HepG2 (cell line): ENCODE results near the gene PLXNA4. TPM values are rescaled to one million over a fixed set of nuclear protein-coding genes. Genes with fewer than 3 reads are reported as not detected.

ENCODE experiments used
- ATAC-seq: fragments of 200-7000 bp; cut with Tn5 transposase; 3 replicates; pipeline ENCODE4 v1.9.1; 2020; ENCODE audit warnings: mild to moderate bottlenecking, moderate library complexity
- BruUV-seq: library from RNA; stranded (reverse); fragments of 400-500 nt; replicated peaks from 2 replicates; lab custom pipeline; 2021; lab: Mats Ljungman, UMichigan
- CTCF ChIA-PET: fragments of 300-600 bp; formaldehyde crosslinking; extraction: SDS; loops from one replicate; lab custom pipeline; 2021; ENCODE audit warnings: low total read pairs, inconsistent platforms, low intra/inter-chr PET ratio; lab: Yijun Ruan, JAX
- POLR2A ChIA-PET: fragments of 350-600 bp; sonication (Branson Sonifier 250); formaldehyde crosslinking; loops from one replicate; lab custom pipeline; 2020; ENCODE audit warnings: antibody characterized with exemption, inconsistent platforms; lab: Yijun Ruan, JAX
- DNase-seq: peaks from one replicate; pipeline ENCODE4 v3.0.0-alpha.2; 2015; ENCODE audit warnings: low spot score
- FAIRE-seq: peaks from 3 replicates; lab custom pipeline; 2011; peaks lifted over from hg19 to GRCh38; lab: Jason Lieb, UNC
- H2AFZ ChIP-seq: one replicate; pipeline ENCODE4 v1.6.1; 2011; ENCODE audit warnings: low read length, inconsistent platforms
- H3K27ac ChIP-seq: fragments of 300-600 bp; 3 replicates; pipeline ENCODE4 v1.8.0; 2011; ENCODE audit warnings: mixed run types, mild to moderate bottlenecking, mixed read lengths, low read length, inconsistent platforms; ENCODE audit not compliant: insufficient read depth; ENCODE audit errors: extremely low read length
- H3K27me3 ChIP-seq, 2 experiments: fragments of 200-600 bp in 1 of 2; 2 replicates in 1 of 2; 3 replicates in 1 of 2; pipeline versions ENCODE4 v1.6.0 to v1.8.0; 2011; ENCODE audit warnings: low read length in 2 of 2, mild to moderate bottlenecking in 2 of 2, moderate library complexity in 2 of 2, inconsistent platforms in 1 of 2; ENCODE audit not compliant: insufficient read depth in 2 of 2, control insufficient read depth in 1 of 2
- H3K36me3 ChIP-seq, 2 experiments: fragments of 200-600 bp in 1 of 2; replicated peaks in 1 of 2; 2 replicates in 1 of 2; 3 replicates in 1 of 2; pipeline versions ENCODE4 v1.5.1 to v1.8.0; 2011; ENCODE audit warnings: low read length in 2 of 2, inconsistent platforms in 1 of 2; ENCODE audit not compliant: insufficient read depth in 2 of 2, control insufficient read depth in 1 of 2
- H3K4me1 ChIP-seq: 2 replicates; pipeline ENCODE4 v1.5.1; 2012; ENCODE audit warnings: low read length, inconsistent platforms; ENCODE audit not compliant: insufficient read depth
- H3K4me2 ChIP-seq: 2 replicates; pipeline ENCODE4 v1.6.0; 2011; ENCODE audit warnings: low read depth, low read length, inconsistent platforms
- H3K4me3 ChIP-seq, 3 experiments: fragments of 200-600 bp in 1 of 3; sonication (generic), shearing (Covaris generic) in 1 of 3; replicated peaks in 1 of 3; 2 replicates each; pipeline ENCODE4 v1.5.1; 2011 to 2016; ENCODE audit warnings: low read length in 3 of 3, inconsistent platforms in 2 of 3, low read depth in 2 of 3, mild to moderate bottlenecking in 2 of 3, control low read depth in 1 of 3, mixed read lengths in 1 of 3; ENCODE audit not compliant: insufficient read depth in 1 of 3
- H3K79me2 ChIP-seq: one replicate; pipeline ENCODE4 v1.6.1; 2011; ENCODE audit warnings: low read length, inconsistent platforms; ENCODE audit not compliant: insufficient read depth
- H3K9ac ChIP-seq: 2 replicates; pipeline ENCODE4 v1.6.0; 2011; ENCODE audit warnings: mild to moderate bottlenecking, low read depth, low read length, inconsistent platforms; ENCODE audit not compliant: insufficient read depth
- H3K9me3 ChIP-seq: 2 replicates; pipeline ENCODE4 v1.5.1; 2012; ENCODE audit warnings: mild to moderate bottlenecking, low read length
- H4K20me1 ChIP-seq: 2 replicates; pipeline ENCODE4 v1.6.0; 2011; ENCODE audit warnings: inconsistent platforms, mild to moderate bottlenecking, low read length, moderate library complexity; ENCODE audit not compliant: insufficient read depth
- FLYWCH1 ChIP-seq: sonication (generic); formaldehyde crosslinking; IDR thresholded peaks from 2 replicates; pipeline ENCODE4 v1.8.1; 2023; ENCODE audit warnings: mild to moderate bottlenecking, missing genetic modification reagents
- FOSL1 ChIP-seq: sonication (generic); formaldehyde crosslinking; IDR thresholded peaks from 2 replicates; pipeline ENCODE4 v1.9.0; 2021; ENCODE audit warnings: missing genetic modification reagents, borderline replicate concordance
- FOXO1 ChIP-seq: sonication (generic); formaldehyde crosslinking; IDR thresholded peaks from 2 replicates; pipeline ENCODE4 v1.4.0; 2020; ENCODE audit warnings: missing genetic modification reagents
- PHF20 ChIP-seq: sonication (generic); formaldehyde crosslinking; IDR thresholded peaks from 2 replicates; pipeline ENCODE4 v1.5.0; 2020; ENCODE audit warnings: mild to moderate bottlenecking, missing genetic modification reagents
- WIZ ChIP-seq: sonication (generic); formaldehyde crosslinking; IDR thresholded peaks from 2 replicates; pipeline ENCODE4 v1.5.1; 2020; ENCODE audit warnings: mild to moderate bottlenecking, missing genetic modification reagents
- ZNF251 ChIP-seq: sonication (generic); formaldehyde crosslinking; IDR thresholded peaks from 2 replicates; pipeline ENCODE4 v1.9.0; 2021; ENCODE audit warnings: mild to moderate bottlenecking, missing genetic modification reagents
- ZNF431 ChIP-seq: sonication (generic); formaldehyde crosslinking; IDR thresholded peaks from 2 replicates; pipeline ENCODE4 v1.9.0; 2022; ENCODE audit warnings: missing genetic modification reagents, low read depth, mild to moderate bottlenecking, borderline replicate concordance
- WGBS: methylation state at CpG from one replicate; pipeline ENCODE4 v1.1.6; 2017; ENCODE audit warnings: low lambda C conversion rate; 5-methylcytosine and 5-hydroxymethylcytosine counted together
- in situ Hi-C: cut with HindIII; loops from 2 replicates; pipeline ENCODE4 v1.10.0; 2017; ENCODE audit warnings: low pct_unique_long_range_greater_than_20kb; ENCODE audit not compliant: extremely low pct_ligation_motif_present
- intact Hi-C: fragments of 100-400 bp; cut with micrococcal nuclease; formaldehyde crosslinking; loops from one replicate; pipeline ENCODE4 v1.10.0; 2022; ENCODE audit not compliant: unreplicated experiment
- polyA plus RNA-seq, 8 experiments: library from polyadenylated mRNA; depleted of rRNA in 3 of 8; stranded (reverse) in 7 of 8; unstranded in 1 of 8; fragments of >200 nt; fragmentation: Illumina TruSeq in 4 of 8; extraction: Trizol in 4 of 8; gene quantifications; 2 replicates each; pipeline versions ENCODE4 v1.2.1 to v1.2.3, GENCODE V29; 2011 to 2016; ENCODE audit warnings: low read depth in 4 of 8, missing spikeins in 1 of 8, mixed read lengths in 1 of 8; ENCODE audit not compliant: insufficient read depth in 1 of 8
- total RNA-seq, 5 experiments: library from RNA; depleted of rRNA; stranded (reverse); fragments of >200 nt; fragmentation: Illumina TruSeq; extraction: Trizol; gene quantifications; 2 replicates each; pipeline ENCODE4 v1.2.3, GENCODE V29; 2016; ENCODE audit warnings: low read depth in 1 of 5
- TF ChIP-seq, protein P1 (sequence below): sonication (generic); formaldehyde crosslinking; IDR thresholded peaks from 2 replicates; pipeline ENCODE4 v1.4.0; 2020; ENCODE audit warnings: mild to moderate bottlenecking, missing genetic modification reagents
- TF ChIP-seq, protein P2 (sequence below): sonication (generic); formaldehyde crosslinking; IDR thresholded peaks from 2 replicates; pipeline ENCODE4 v1.8.1; 2023; ENCODE audit warnings: mild to moderate bottlenecking, moderate library complexity, missing genetic modification reagents

PLXNA4 gene
- total and polyA plus RNA-seq, 2 of the 13 experiments (the other 11 are each of a cell fraction or from before 2014, with no cell fraction given): 0.01 to 0.04 TPM

DNA sequence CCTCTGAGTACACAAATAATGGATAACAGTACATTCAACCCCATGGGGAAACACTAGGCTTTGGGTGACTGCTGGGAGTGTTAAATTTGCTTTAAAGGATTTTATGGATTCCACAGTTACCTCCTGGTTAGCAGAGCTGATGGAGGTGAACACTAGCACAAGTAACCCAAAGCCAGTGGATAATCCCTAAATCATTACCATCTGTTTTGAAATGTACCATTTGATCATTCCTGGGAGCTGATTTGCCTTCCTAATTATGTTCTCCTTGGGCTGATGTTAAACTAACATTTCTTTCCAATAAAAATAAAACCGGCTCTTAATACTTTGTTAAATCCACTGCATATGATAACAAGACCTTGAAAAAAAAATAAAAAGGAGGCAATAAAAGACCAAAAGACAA, 493.9 kb downstream of the PLXNA4 start:
- ChIA-PET POLR2A (no interaction called here), CTCF (no interaction called here)
- no peak for TF ChIP-seq ZNF251 (CRISPR knock-in tag)
- no peak for TF ChIP-seq WIZ (CRISPR knock-in tag)
- TF ChIP-seq, protein P1, sequence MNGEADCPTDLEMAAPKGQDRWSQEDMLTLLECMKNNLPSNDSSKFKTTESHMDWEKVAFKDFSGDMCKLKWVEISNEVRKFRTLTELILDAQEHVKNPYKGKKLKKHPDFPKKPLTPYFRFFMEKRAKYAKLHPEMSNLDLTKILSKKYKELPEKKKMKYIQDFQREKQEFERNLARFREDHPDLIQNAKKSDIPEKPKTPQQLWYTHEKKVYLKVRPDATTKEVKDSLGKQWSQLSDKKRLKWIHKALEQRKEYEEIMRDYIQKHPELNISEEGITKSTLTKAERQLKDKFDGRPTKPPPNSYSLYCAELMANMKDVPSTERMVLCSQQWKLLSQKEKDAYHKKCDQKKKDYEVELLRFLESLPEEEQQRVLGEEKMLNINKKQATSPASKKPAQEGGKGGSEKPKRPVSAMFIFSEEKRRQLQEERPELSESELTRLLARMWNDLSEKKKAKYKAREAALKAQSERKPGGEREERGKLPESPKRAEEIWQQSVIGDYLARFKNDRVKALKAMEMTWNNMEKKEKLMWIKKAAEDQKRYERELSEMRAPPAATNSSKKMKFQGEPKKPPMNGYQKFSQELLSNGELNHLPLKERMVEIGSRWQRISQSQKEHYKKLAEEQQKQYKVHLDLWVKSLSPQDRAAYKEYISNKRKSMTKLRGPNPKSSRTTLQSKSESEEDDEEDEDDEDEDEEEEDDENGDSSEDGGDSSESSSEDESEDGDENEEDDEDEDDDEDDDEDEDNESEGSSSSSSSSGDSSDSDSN (CRISPR knock-in tag): no peak
- TF ChIP-seq FLYWCH1 (CRISPR knock-in tag): no peak
- no peak for TF ChIP-seq FOSL1
- TF ChIP-seq, protein P2, sequence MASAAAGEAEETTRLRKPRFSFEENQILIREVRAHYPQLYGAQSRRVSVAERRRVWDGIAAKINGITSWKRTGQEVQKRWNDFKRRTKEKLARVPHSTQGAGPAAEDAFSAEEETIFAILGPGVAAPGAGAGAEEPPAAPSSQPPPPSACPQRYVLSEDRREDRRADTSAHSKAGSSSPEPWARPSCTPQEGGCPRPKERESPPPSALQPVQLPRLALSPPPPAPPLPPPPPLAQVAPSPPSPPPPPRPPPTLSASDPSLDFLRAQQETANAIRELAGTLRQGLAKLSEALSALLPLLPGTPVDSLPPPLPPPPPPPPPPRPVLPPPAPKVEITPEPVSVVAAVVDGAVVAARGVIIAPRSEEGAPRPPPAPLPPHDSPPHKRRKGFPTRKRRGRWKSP (CRISPR knock-in tag): no peak
- TF ChIP-seq ZNF431 (CRISPR knock-in tag): no peak
- no peak for TF ChIP-seq PHF20 (CRISPR knock-in tag)
- no peak for TF ChIP-seq FOXO1 (CRISPR knock-in tag)
- Histone ChIP-seq H3K27ac (no peak overlapping the region), H3K4me3 (no peak overlapping the region), H2AFZ (no peak overlapping the region), H3K36me3 (no peaks in the 10 kb centered on the region), H3K79me2 (no peaks in the 10 kb centered on the region), H4K20me1 (no peaks in the 10 kb centered on the region), H3K9me3 (no peaks in the 10 kb centered on the region), H3K27me3 (peaks cover 0 to 18% of the 10 kb centered on the region in 2 experiments; a peak in 3 of 5 replicates), H3K9ac (no peak overlapping the region), H3K4me2 (no peak overlapping the region), H3K4me1 (0 out of 2 replicates have a peak, but pooled peaks cover 5% of the 10 kb centered on the region)
- in situ Hi-C loops: no loop called here
- intact Hi-C loops: no loop called here
- no peak for FAIRE-seq
- no peak for ATAC-seq
- BruUV-seq: no TSS peak
- WGBS: 0% methylated on average over 1 of the region's 1 CpG
- no peak for DNase-seq
